ENCODE results near the gene PTPRA.
"Not testable (repeated sequence)": the region's sequence is repeated elsewhere in the genome, so short reads cannot be mapped to it uniquely, and the experiment has no call there.

The PTPRA gene

GRCh38 chr20:2889209-2889608, 15.9 kb downstream of the PTPRA start:
- DNase-seq: no peak

GRCh38 chr20:2889797-2890196, 16.5 kb downstream of the PTPRA start:
- no peak for DNase-seq

- no peak for DNase-seq
Observed at GRCh38 chr20:2890742-2891141, 17.5 kb downstream of the PTPRA start.

- no peak for DNase-seq
Observed at GRCh38 chr20:2891343-2891742, 18.1 kb downstream of the PTPRA start.

GRCh38 chr20:2892376-2892775, 19.1 kb downstream of the PTPRA start:
- DNase-seq: no peak

- DNase-seq: no peak
Observed at GRCh38 chr20:2894221-2894620, 20.9 kb downstream of the PTPRA start.

DNA sequence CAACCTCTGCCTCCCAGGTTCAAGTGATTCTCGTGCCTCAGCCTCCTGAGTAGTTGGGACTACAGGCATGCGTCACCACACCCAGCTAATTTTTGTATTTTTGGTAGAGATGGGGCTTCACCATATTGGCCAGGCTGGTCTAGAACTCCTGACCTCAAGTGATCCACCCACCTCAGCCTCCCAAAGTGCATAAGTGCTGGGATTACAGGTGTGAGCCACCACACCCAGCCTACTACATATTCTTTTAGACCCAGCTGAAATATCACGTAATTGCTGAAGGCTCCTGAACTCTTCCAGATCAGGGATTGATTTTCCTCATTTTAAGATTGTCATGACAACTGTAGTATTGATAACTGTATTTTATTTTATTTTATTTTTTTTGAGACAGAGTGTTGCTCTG, 21.9 kb downstream of the PTPRA start:
- not testable (repeated sequence) for DNase-seq

DNA sequence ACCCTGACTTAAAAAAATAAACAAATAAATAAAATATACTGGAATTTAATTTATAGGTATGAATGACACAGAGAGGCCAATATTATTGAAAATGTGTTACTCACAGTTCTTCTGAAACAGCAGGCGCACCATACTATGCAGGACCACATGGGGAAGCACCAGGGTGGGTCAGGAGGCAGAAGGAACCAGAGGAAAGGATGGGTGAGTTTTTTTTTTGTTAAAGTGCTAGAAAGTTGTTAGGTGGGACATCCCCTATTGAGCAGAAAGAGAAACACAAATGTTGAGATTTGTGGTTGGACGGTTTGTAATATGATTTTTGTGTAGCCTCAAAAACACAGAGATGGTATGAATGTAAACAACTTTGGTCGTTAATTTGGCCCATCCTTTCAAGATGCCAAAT, 26.0 kb downstream of the PTPRA start:
- no peak for DNase-seq

DNA sequence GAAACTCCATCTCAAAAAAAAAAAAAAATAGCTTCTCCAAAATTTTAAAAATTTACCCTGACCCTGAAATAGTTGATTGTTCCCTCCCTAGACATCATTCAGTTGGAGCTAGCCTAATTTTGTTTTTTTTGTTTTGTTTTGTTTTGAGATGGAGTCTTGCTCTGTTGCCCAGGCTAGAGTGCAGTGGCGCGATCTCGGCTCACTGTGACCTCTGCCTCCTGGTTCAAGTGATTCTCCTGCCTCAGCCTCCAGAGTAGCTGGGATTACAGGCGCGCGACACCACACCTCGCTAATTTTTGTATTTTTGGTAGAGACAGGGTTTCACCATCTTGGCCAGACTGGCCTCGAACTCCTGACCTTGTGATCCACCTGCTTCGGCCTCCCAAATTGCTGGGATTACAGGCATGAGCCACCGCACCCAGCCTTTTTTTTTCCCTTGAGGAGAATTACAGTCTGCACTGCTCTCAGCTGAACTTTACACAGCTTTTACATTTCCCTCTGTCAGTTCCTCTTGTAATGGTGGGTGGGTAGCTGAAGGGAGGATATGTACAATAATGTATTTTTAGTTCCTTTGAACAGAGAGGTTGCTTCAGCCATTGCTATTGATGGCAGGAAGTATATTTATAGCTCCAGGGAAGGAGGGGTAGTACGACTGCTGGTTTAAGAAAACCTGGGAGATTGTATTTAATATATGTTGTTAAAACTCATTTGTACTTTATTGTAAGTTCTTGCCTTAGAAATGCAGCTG, 27.7 kb downstream of the PTPRA start:
- DNase-seq: no peak

DNA sequence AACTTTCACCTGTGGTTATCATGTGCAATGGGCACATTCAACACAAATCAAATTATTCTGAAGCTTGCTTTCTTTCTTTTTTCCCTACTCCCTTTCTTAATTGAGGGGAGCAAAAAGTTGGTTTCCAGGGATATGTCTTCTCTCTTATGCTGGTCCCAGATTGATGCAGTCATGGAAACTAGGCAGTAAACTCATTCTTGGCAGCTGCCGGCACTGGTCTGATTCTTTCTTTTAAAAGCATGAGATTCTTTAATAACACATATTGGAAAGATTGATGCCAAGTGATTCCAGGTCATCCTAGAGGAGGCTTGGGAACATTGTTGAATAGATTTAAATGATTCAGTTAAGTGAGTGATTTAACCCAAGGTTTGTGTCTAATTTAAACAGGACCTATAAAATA, 29.0 kb downstream of the PTPRA start:
- no peak for DNase-seq

DNA sequence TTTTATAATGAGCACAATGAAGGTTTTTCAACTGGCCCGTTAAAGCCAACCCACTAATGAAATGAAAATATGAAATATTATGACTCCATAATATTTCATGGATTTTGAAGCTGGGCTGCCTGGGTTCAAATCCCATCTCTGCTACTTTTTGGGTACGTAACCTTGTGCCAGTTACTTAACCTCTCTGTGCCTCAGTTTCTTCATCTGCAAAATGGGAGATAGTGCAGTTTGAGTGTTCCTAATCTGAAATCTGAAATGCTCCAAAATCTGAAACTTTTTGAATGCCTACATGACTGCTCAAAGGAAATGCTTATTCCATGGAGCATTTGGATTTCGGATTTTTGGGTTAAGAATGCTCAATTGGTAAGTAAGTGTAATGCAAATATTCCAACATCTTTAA, 29.5 kb downstream of the PTPRA start:
- no peak for DNase-seq

DNA sequence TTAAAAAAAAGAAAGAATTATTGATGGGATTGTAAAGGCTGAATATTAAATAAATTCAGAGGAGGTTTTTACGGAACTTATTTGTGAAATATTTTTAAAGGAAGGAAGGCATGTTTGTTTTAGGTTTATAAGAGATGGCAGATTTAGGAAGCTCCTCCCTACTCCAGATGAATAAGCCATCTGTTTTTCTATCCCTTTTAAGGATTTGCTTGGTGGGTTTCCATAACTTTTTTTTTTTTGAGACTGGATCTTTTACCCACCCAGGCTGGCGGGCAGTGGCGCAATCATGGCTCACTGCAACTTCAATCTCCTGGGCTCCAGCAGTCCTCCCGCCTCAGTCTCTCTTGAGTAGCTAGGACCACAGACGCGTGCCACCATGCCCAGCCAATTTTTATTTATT, 30.4 kb downstream of the PTPRA start:
- no peak for DNase-seq

DNA sequence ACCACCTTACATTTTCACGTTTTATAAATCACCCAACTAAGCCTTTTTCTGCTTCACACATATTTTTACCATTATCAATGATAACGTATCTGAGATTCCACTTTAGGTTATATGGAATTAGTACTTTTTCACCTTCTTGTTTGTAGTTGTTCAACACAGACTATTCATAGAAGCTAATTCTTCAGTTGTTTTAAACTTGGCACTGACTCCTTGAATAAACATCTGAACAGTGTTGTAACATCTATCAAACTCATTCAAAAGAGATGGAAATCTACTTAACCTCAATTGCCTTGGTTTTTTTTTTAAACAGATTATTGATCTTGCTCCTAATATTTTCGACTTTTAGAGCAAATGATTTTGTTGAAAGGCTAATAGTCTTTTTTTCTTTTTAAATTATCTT, 34.2 kb downstream of the PTPRA start:
- no peak for DNase-seq

GRCh38 chr20:2909953-2910352, 36.7 kb downstream of the PTPRA start:
- no peak for DNase-seq

DNA sequence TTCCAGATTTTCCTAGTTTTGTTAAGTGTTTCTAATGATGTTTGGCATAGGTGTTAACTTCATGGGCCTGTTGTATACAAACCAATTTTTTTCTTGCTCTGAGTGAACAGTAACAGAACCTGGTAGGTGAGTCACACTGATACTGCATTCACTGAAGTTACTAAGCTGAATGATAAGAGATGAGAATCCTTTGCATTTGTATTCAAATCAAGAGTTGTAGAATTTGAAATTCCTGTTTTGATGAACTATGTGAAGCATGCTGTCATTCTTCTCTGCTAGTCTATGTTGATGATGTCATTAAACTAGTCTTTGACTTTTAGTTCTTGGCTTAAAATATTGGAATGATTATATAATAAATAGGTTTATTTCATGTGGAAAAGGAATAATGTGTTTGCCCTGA, 37.9 kb downstream of the PTPRA start:
- no peak for DNase-seq

DNA sequence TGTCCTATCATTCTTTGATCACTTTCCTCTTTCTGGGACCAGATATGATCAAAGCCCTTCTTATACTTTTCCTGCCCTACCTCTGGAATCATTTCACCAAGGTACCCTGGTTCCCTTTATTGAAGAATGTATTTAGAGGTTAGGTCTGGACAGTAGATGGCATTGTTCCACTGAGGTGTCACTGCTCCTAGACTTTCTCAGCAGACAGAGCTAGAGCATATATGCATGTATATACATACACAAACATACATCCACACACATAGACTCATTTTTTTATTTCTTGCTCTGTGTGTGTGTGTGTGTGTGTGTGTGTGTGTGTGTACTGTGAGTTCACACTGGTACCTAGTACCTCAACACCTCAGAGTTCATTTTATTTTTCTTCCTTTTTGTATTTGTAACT, 40.9 kb downstream of the PTPRA start:
- no peak for DNase-seq

DNA sequence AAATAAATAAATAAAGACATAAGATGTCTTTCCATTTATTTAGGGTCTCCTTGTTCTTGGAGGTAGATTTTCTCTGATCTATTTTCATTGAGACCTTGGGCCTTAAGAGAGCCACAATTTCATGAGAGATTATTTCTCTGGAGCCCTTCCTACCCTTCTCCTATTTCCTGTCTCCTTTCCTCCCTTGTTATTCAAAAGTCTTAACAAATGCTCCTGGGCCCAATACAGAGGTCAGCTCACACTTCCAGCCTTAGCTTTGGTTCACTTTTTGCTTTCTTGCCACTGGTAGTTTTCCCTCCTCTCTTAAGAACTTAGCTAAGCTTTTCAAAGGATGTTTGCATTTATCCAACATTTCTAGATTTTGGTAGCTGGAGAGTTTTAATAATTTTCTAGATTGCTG, 44.0 kb downstream of the PTPRA start:
- DNase-seq: no peak

- DNase-seq: no peak
Observed at GRCh38 chr20:2918096-2919049, 45.1 kb downstream of the PTPRA start.

GRCh38 chr20:2919518-2920245, 46.4 kb downstream of the PTPRA start:
- no peak for DNase-seq

GRCh38 chr20:2920473-2920872, 47.2 kb downstream of the PTPRA start:
- DNase-seq: no peak

GRCh38 chr20:2921506-2921905, 48.2 kb downstream of the PTPRA start:
- no peak for DNase-seq

- no peak for DNase-seq
Observed at GRCh38 chr20:2922957-2923356, 49.7 kb downstream of the PTPRA start.

- no peak for DNase-seq
Observed at GRCh38 chr20:2930538-2930937, 57.3 kb downstream of the PTPRA start.

GRCh38 chr20:2932498-2932897, 59.2 kb downstream of the PTPRA start:
- DNase-seq: no peak
